ENCODE data around the gene WDR1.

WDR1 gene

GRCh38 chr4:10046471-10046870 lies 70.1 kb downstream of the WDR1 start:
- no peaks in the 10 kb centered on the region for H3K9me2 ChIP-seq (replicated peaks; ENCODE audit: control insufficient read depth, low read length)
- H3F3A ChIP-seq (ENCODE audit: control insufficient read depth, insufficient read depth) = peaks cover 11% of the 10 kb centered on the region
- H3K9me3 ChIP-seq (ENCODE audit: control insufficient read depth, insufficient read depth, low read length) = peaks cover 19% of the 10 kb centered on the region
- H4K20me1 ChIP-seq (ENCODE audit: control insufficient read depth, insufficient read depth, low read depth, low read length) = no peaks in the 10 kb centered on the region
- peaks cover 6% of the 10 kb centered on the region; the same call in 1 of the 2 replicates for H3K36me3 ChIP-seq (ENCODE audit: control insufficient read depth, low read length)
- H3K4me1 ChIP-seq (ENCODE audit: control insufficient read depth, low read length) = peaks cover 37% of the 10 kb centered on the region
- H3K27me3 ChIP-seq (ENCODE audit: control insufficient read depth, low read length) = no peaks in the 10 kb centered on the region
- peak overlapping the region; percentile 94 for H3K27ac ChIP-seq (ENCODE audit: low read depth, low read length)
- TF ChIP-seq EZH2phosphoT487 (IDR thresholded peaks at IDR 0.05; ENCODE audit: borderline replicate concordance, low read length) = no peak
- TF ChIP-seq, protein P1, sequence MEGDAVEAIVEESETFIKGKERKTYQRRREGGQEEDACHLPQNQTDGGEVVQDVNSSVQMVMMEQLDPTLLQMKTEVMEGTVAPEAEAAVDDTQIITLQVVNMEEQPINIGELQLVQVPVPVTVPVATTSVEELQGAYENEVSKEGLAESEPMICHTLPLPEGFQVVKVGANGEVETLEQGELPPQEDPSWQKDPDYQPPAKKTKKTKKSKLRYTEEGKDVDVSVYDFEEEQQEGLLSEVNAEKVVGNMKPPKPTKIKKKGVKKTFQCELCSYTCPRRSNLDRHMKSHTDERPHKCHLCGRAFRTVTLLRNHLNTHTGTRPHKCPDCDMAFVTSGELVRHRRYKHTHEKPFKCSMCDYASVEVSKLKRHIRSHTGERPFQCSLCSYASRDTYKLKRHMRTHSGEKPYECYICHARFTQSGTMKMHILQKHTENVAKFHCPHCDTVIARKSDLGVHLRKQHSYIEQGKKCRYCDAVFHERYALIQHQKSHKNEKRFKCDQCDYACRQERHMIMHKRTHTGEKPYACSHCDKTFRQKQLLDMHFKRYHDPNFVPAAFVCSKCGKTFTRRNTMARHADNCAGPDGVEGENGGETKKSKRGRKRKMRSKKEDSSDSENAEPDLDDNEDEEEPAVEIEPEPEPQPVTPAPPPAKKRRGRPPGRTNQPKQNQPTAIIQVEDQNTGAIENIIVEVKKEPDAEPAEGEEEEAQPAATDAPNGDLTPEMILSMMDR (IDR thresholded peaks at IDR 0.05; ENCODE audit: low read depth, low read length, poor library complexity, severe bottlenecking) = no peak
- 0 out of 2 replicates have a peak overlapping the region, but pooled peaks have one; percentile 8 for H3K4me2 ChIP-seq (ENCODE audit: low read length)
- H3K4me3 ChIP-seq (ENCODE audit: low read length) = no peak overlapping the region
- no peaks in the 10 kb centered on the region for H3K79me2 ChIP-seq (ENCODE audit: control insufficient read depth, low read length)

DNA sequence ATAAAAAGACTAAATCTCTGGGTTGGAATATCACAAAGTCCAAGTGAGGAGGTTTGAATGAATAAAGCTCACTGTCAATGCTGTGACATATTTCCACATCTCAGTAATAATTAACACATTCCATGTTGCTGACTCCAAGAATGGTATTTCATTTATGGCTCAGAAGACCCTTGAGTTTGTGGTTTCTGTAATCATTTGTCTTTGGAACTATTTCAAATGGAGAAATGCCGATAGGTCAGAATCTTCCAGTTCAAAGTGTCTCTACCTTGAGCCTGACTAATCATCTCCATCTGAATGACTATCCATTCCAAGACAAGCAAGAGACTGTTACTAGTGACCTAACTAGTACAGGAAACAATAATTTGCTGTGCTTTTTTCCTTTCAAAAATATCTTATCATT lies 71.1 kb downstream of the WDR1 start:
- TF ChIP-seq EZH2phosphoT487 (IDR thresholded peaks at IDR 0.05; ENCODE audit: borderline replicate concordance, low read length) = no peak
- TF ChIP-seq, protein P1 (IDR thresholded peaks at IDR 0.05; ENCODE audit: low read depth, low read length, poor library complexity, severe bottlenecking) = no peak
- Histone ChIP-seq H3K4me1 (ENCODE audit: control insufficient read depth, low read length) (peaks cover 40% of the 10 kb centered on the region), H4K20me1 (ENCODE audit: control insufficient read depth, insufficient read depth, low read depth, low read length) (no peaks in the 10 kb centered on the region), H3K27me3 (ENCODE audit: control insufficient read depth, low read length) (no peaks in the 10 kb centered on the region), H3K4me3 (ENCODE audit: low read length) (peak overlapping the region; percentile 41), H3K79me2 (ENCODE audit: control insufficient read depth, low read length) (no peaks in the 10 kb centered on the region), H3K4me2 (ENCODE audit: low read length) (peak overlapping the region; percentile 46), H3K9me3 (ENCODE audit: control insufficient read depth, insufficient read depth, low read length) (peaks cover 24% of the 10 kb centered on the region), H3F3A (ENCODE audit: control insufficient read depth, insufficient read depth) (peaks cover 11% of the 10 kb centered on the region), H3K9me2 (replicated peaks; ENCODE audit: control insufficient read depth, low read length) (no peaks in the 10 kb centered on the region), H3K36me3 (ENCODE audit: control insufficient read depth, low read length) (peaks cover 6% of the 10 kb centered on the region; the same call in 1 of the 2 replicates), H3K27ac (ENCODE audit: low read depth, low read length) (peak overlapping the region; percentile 94)

DNA sequence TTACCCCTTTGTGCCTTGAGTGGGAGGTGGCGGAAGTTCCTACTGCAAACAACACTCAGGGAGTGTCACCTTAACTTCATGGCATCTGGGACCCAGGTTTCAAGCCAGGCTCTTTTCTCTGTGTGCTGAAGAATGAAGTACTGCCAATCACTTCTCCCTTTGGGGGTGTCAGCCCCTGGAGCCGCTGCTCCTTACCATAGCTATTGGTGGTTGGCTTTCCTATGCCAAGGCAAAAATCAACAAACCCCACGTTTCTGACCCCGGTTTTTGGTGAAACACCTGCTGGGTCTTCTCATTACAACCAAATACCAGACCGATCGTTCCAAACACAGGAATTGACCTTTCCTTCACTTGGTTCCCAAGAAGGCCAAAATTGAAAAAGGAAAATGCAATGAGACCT lies 75.6 kb downstream of the WDR1 start:
- Histone ChIP-seq H3K27ac (ENCODE audit: low read depth, low read length) (no peak overlapping the region), H3K9me2 (replicated peaks; ENCODE audit: control insufficient read depth, low read length) (no peaks in the 10 kb centered on the region), H3K27me3 (ENCODE audit: control insufficient read depth, low read length) (no peaks in the 10 kb centered on the region), H3K4me3 (ENCODE audit: low read length) (no peak overlapping the region), H3K36me3 (ENCODE audit: control insufficient read depth, low read length) (peaks cover 6% of the 10 kb centered on the region; the same call in 1 of the 2 replicates), H3K4me2 (ENCODE audit: low read length) (no peak overlapping the region), H3K9me3 (ENCODE audit: control insufficient read depth, insufficient read depth, low read length) (peaks cover 24% of the 10 kb centered on the region), H4K20me1 (ENCODE audit: control insufficient read depth, insufficient read depth, low read depth, low read length) (no peaks in the 10 kb centered on the region), H3K79me2 (ENCODE audit: control insufficient read depth, low read length) (no peaks in the 10 kb centered on the region), H3F3A (ENCODE audit: control insufficient read depth, insufficient read depth) (peaks cover 11% of the 10 kb centered on the region), H3K4me1 (ENCODE audit: control insufficient read depth, low read length) (peaks cover 37% of the 10 kb centered on the region)
- TF ChIP-seq, protein P1 (IDR thresholded peaks at IDR 0.05; ENCODE audit: low read depth, low read length, poor library complexity, severe bottlenecking) = no peak
- TF ChIP-seq EZH2phosphoT487 (IDR thresholded peaks at IDR 0.05; ENCODE audit: borderline replicate concordance, low read length) = no peak

Data from DOHH2 (cell line).